Measurements from ENCODE around the gene ABLIM2. TPM values are rescaled to one million over a fixed set of nuclear protein-coding genes. Genes with fewer than 3 reads are reported as not detected.

The ABLIM2 gene
- total and polyA plus RNA-seq, 2 donors (not counting 1 experiment from before 2014, with no cell fraction given) = 3.3 to 79.0 TPM

DNA sequence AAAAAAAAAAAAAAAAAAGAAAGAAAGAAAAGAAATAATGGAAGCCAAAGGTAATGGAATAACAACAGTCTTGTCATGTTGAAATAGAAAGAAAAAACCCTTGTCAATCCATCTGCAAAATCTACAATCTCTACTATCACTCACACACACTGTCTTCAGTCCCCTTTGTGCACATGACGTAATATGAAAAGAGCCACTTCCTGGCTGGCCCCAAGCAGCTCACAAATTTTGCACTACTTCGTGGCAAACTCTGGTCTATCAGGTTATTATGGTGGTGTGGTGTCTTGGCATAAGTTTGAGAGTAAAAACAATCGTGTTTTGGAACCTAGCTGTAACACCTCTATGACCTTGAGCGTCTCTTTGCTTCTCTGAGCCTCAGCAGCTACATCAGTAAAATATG is 210.7 kb downstream of the ABLIM2 start:
- peaks cover 30% of the 10 kb centered on the region for H3K27me3 Mint-ChIP-seq
- no peaks in the 10 kb centered on the region for H4K20me1 ChIP-seq (ENCODE audit: control insufficient read depth, insufficient read depth, low read length, poor library complexity, severe bottlenecking)
- ATAC-seq (ENCODE audit: low read depth) (no peak), DNase-seq (no peak)
- intact Hi-C loops (cut with micrococcal nuclease) = no loop called here
- H3K9me3 Mint-ChIP-seq (ENCODE audit: insufficient read depth) = no peaks in the 10 kb centered on the region
- H3K4me1 Mint-ChIP-seq = no peaks in the 10 kb centered on the region
- H2AFZ ChIP-seq (ENCODE audit: insufficient read depth, low read depth, low read length, poor library complexity, severe bottlenecking) = no peak overlapping the region
- WGBS (ENCODE audit: insufficient coverage) = 27% methylated on average over 2 of the region's 4 CpGs
- no peaks in the 10 kb centered on the region for H3K36me3 ChIP-seq (replicated peaks in 1 of 2; ENCODE audit: control extremely low read depth in 1 of 2, control insufficient read depth in 1 of 2, extremely low read depth in 1 of 2, insufficient read depth in 2 of 2, low read length in 1 of 2)
- no peak overlapping the region for H3K27ac Mint-ChIP-seq
- H3K9ac ChIP-seq (ENCODE audit: low read length) = no peak overlapping the region
- no peak overlapping the region for H3K27ac ChIP-seq (ENCODE audit: low read length in 2 of 2)
- H3K27me3 ChIP-seq (replicated peaks in 1 of 4; ENCODE audit: control extremely low read depth in 1 of 4, control insufficient read depth in 3 of 4, insufficient read depth in 4 of 4, low read length in 3 of 4) = no peaks in the 10 kb centered on the region
- no peak for TF ChIP-seq EZH2 (IDR thresholded peaks at IDR 0.05; ENCODE audit: borderline replicate concordance, insufficient read depth, low read depth, low read length, poor library complexity, severe bottlenecking)
- TF ChIP-seq, protein P1, sequence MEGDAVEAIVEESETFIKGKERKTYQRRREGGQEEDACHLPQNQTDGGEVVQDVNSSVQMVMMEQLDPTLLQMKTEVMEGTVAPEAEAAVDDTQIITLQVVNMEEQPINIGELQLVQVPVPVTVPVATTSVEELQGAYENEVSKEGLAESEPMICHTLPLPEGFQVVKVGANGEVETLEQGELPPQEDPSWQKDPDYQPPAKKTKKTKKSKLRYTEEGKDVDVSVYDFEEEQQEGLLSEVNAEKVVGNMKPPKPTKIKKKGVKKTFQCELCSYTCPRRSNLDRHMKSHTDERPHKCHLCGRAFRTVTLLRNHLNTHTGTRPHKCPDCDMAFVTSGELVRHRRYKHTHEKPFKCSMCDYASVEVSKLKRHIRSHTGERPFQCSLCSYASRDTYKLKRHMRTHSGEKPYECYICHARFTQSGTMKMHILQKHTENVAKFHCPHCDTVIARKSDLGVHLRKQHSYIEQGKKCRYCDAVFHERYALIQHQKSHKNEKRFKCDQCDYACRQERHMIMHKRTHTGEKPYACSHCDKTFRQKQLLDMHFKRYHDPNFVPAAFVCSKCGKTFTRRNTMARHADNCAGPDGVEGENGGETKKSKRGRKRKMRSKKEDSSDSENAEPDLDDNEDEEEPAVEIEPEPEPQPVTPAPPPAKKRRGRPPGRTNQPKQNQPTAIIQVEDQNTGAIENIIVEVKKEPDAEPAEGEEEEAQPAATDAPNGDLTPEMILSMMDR (IDR thresholded peaks at IDR 0.05) = no peak
- H3K4me2 ChIP-seq (replicated peaks; ENCODE audit: low read depth, low read length, poor library complexity, severe bottlenecking) = no peak overlapping the region
- no peaks in the 10 kb centered on the region for H3K79me2 ChIP-seq (ENCODE audit: control insufficient read depth, insufficient read depth, low read length)
- no peak overlapping the region for H3K4me3 Mint-ChIP-seq
- POLR2A ChIA-PET = no interaction called here
- no peaks in the 10 kb centered on the region for H3K4me1 ChIP-seq (ENCODE audit: control insufficient read depth in 2 of 2, insufficient read depth in 2 of 2, low read length in 2 of 2)
- CTCF ChIA-PET = no interaction called here
- no peak overlapping the region for H3K4me3 ChIP-seq (ENCODE audit: control extremely low read depth in 1 of 5, extremely low read depth in 1 of 5, insufficient read depth in 1 of 5, low read depth in 2 of 5, low read length in 4 of 5)
- peaks cover 0 to 5% (median 0%) of the 10 kb centered on the region in 3 donors for H3K9me3 ChIP-seq (ENCODE audit: control extremely low read depth in 1 of 3, control insufficient read depth in 2 of 3, insufficient read depth in 1 of 3, low read length in 2 of 3)

DNA sequence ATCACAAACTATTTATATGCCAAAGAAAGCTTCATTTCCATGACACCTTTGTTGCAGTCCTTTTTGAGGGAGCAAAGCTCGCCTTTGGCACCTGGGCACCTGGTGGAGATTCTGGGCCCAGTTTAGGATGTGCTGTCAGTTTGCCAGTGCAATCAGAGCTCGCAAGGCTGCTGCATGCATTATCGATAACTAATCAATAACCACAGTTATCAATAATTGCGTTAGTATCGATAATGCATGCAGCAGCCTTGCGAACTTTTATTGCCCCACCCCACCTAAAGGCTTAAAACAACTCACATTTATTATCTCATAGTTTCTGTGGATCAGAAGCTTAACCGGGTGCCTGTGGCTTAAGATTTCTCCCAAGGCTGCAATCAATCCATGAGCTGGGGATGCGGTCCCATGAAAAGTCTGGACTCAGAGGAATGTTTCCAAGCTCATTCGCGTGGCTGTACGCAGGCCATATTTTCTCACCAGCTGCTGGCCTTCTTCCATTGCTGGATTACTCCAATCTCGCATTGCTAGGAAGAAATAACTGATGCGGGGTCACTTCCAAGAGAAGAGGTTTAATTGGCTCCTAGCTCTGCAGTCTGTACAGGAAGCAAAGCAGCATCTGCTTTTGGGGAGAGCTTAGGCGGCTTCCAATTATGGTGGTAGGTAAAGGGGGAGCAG is 212.8 kb downstream of the ABLIM2 start:
- intact Hi-C loops (cut with micrococcal nuclease) = no loop called here
- Histone ChIP-seq H3K4me2 (replicated peaks; ENCODE audit: low read depth, low read length, poor library complexity, severe bottlenecking) (no peak overlapping the region), H3K4me1 (ENCODE audit: control insufficient read depth in 2 of 2, insufficient read depth in 2 of 2, low read length in 2 of 2) (no peaks in the 10 kb centered on the region), H3K9me3 (ENCODE audit: control extremely low read depth in 1 of 3, control insufficient read depth in 2 of 3, insufficient read depth in 1 of 3, low read length in 2 of 3) (peaks cover 0 to 6% (median 0%) of the 10 kb centered on the region in 3 donors), H3K36me3 (replicated peaks in 1 of 2; ENCODE audit: control extremely low read depth in 1 of 2, control insufficient read depth in 1 of 2, extremely low read depth in 1 of 2, insufficient read depth in 2 of 2, low read length in 1 of 2) (no peaks in the 10 kb centered on the region), H2AFZ (ENCODE audit: insufficient read depth, low read depth, low read length, poor library complexity, severe bottlenecking) (no peak overlapping the region), H3K27ac (ENCODE audit: low read length in 2 of 2) (no peak overlapping the region), H3K79me2 (ENCODE audit: control insufficient read depth, insufficient read depth, low read length) (no peaks in the 10 kb centered on the region), H3K27me3 (replicated peaks in 1 of 4; ENCODE audit: control extremely low read depth in 1 of 4, control insufficient read depth in 3 of 4, insufficient read depth in 4 of 4, low read length in 3 of 4) (no peaks in the 10 kb centered on the region), H3K9ac (ENCODE audit: low read length) (no peak overlapping the region), H4K20me1 (ENCODE audit: control insufficient read depth, insufficient read depth, low read length, poor library complexity, severe bottlenecking) (no peaks in the 10 kb centered on the region), H3K4me3 (ENCODE audit: control extremely low read depth in 1 of 5, extremely low read depth in 1 of 5, insufficient read depth in 1 of 5, low read depth in 2 of 5, low read length in 4 of 5) (no peak overlapping the region)
- no peak for DNase-seq
- no peaks in the 10 kb centered on the region for H3K4me1 Mint-ChIP-seq
- no peak for ATAC-seq (ENCODE audit: low read depth)
- POLR2A ChIA-PET = no interaction called here
- H3K27me3 Mint-ChIP-seq = peaks cover 33% of the 10 kb centered on the region
- no peak overlapping the region for H3K4me3 Mint-ChIP-seq
- H3K27ac Mint-ChIP-seq = no peak overlapping the region
- CTCF ChIA-PET = no interaction called here
- H3K9me3 Mint-ChIP-seq (ENCODE audit: insufficient read depth) = no peaks in the 10 kb centered on the region
- WGBS (ENCODE audit: insufficient coverage) = 80% methylated on average over 11 of the region's 14 CpGs
- TF ChIP-seq, protein P1 (IDR thresholded peaks at IDR 0.05) = no peak
- no peak for TF ChIP-seq EZH2 (IDR thresholded peaks at IDR 0.05; ENCODE audit: borderline replicate concordance, insufficient read depth, low read depth, low read length, poor library complexity, severe bottlenecking)
